SK-N-SH treated with all-trans-retinoic acid at 6 μM for 48 hours (cell line): ENCODE measurements around the gene SFMBT2.

Source experiments
- ATAC-seq: fragments of 200-7000 bp; cut with Tn5 transposase; 3 replicates; pipeline ENCODE4 v1.9.1; 2020; ENCODE audit warnings: mild to moderate bottlenecking, moderate library complexity
- ARNTL ChIP-seq: fragments of 450-650 bp; formaldehyde crosslinking; IDR thresholded peaks from 2 replicates; pipeline ENCODE4 v1.5.0; 2020; ENCODE audit warnings: low read depth, mild to moderate bottlenecking, moderate library complexity, borderline replicate concordance
- BACH2 ChIP-seq: fragments of 250-450 bp; sonication (Bioruptor Pico); IDR thresholded peaks from 2 replicates; pipeline ENCODE4 v1.9.0; 2021; ENCODE audit warnings: mild to moderate bottlenecking, borderline replicate concordance
- CSDC2 ChIP-seq: fragments of 250-450 bp; sonication (Bioruptor Pico); IDR thresholded peaks from 2 replicates; pipeline ENCODE4 v1.5.0; 2020; ENCODE audit warnings: mild to moderate bottlenecking, moderate library complexity
- CSRNP3 ChIP-seq: fragments of 250-450 bp; sonication (Bioruptor Pico); IDR thresholded peaks from 2 replicates; pipeline ENCODE4 v1.5.1; 2021; ENCODE audit warnings: mild to moderate bottlenecking, moderate library complexity
- ESRRG ChIP-seq: fragments of 250-450 bp; sonication (Bioruptor Pico); IDR thresholded peaks from 2 replicates; pipeline ENCODE4 v1.6.1; 2021; ENCODE audit warnings: mild to moderate bottlenecking
- GLIS3 ChIP-seq: fragments of 250-450 bp; sonication (Bioruptor Pico); IDR thresholded peaks from 2 replicates; pipeline ENCODE4 v1.5.0; 2020; ENCODE audit warnings: mild to moderate bottlenecking, moderate library complexity
- ISL1 ChIP-seq: fragments of 250-450 bp; sonication (Bioruptor Pico); IDR thresholded peaks from 2 replicates; pipeline ENCODE4 v2.1.2; 2022; ENCODE audit warnings: mild to moderate bottlenecking, moderate library complexity
- OSR1 ChIP-seq: fragments of 250-450 bp; sonication (Bioruptor Pico); IDR thresholded peaks from 2 replicates; pipeline ENCODE4 v1.8.0; 2022; ENCODE audit warnings: moderate library complexity, mild to moderate bottlenecking, inconsistent platforms
- PATZ1 ChIP-seq: fragments of 250-450 bp; sonication (Bioruptor Pico); IDR thresholded peaks from 2 replicates; pipeline ENCODE4 v1.8.0; 2020; ENCODE audit warnings: mild to moderate bottlenecking, moderate library complexity, borderline replicate concordance
- PPARA ChIP-seq: fragments of 250-450 bp; sonication (Bioruptor Pico); IDR thresholded peaks from 2 replicates; pipeline ENCODE4 v1.5.0; 2020; ENCODE audit warnings: mild to moderate bottlenecking, borderline replicate concordance
- RARB ChIP-seq: fragments of 250-450 bp; sonication (Bioruptor Pico); IDR thresholded peaks from 2 replicates; pipeline ENCODE4 v1.8.0; 2021; ENCODE audit warnings: mild to moderate bottlenecking, moderate library complexity
- SNAI2 ChIP-seq: fragments of 250-450 bp; sonication (Bioruptor Pico); IDR thresholded peaks from 2 replicates; pipeline ENCODE4 v1.5.0; 2020; ENCODE audit warnings: mild to moderate bottlenecking, moderate library complexity
- TCF4 ChIP-seq: fragments of 250-450 bp; sonication (Bioruptor Pico); IDR thresholded peaks from 2 replicates; pipeline ENCODE4 v1.8.0; 2021; ENCODE audit warnings: mild to moderate bottlenecking, moderate library complexity, borderline replicate concordance
- TOX ChIP-seq: fragments of 250-450 bp; sonication (Bioruptor Pico); IDR thresholded peaks from 2 replicates; pipeline ENCODE4 v1.8.0; 2021; ENCODE audit warnings: mild to moderate bottlenecking, moderate library complexity, borderline replicate concordance
- TSHZ2 ChIP-seq: fragments of 250-450 bp; sonication (Bioruptor Pico); IDR thresholded peaks from 2 replicates; pipeline ENCODE4 v1.5.0; 2020; ENCODE audit warnings: mild to moderate bottlenecking, moderate library complexity
- ZC3H10 ChIP-seq: fragments of 250-450 bp; sonication (Bioruptor Pico); IDR thresholded peaks from 2 replicates; pipeline ENCODE4 v1.5.1; 2021; ENCODE audit warnings: mild to moderate bottlenecking, moderate library complexity
- ZFP3 ChIP-seq: fragments of 250-450 bp; sonication (Bioruptor Pico); IDR thresholded peaks from 2 replicates; pipeline ENCODE4 v1.5.0; 2020; ENCODE audit warnings: mild to moderate bottlenecking, moderate library complexity
- ZFP30 ChIP-seq: fragments of 450-650 bp; formaldehyde crosslinking; IDR thresholded peaks from 2 replicates; pipeline ENCODE4 v1.5.0; 2022; ENCODE audit warnings: mild to moderate bottlenecking, moderate library complexity
- ZNF565 ChIP-seq: fragments of 450-650 bp; formaldehyde crosslinking; conservative IDR thresholded peaks from 2 replicates; pipeline ENCODE4 v1.5.0; 2020; ENCODE audit warnings: low read depth, mild to moderate bottlenecking, moderate library complexity
- ZNF70 ChIP-seq: fragments of 450-650 bp; formaldehyde crosslinking; IDR thresholded peaks from 2 replicates; pipeline ENCODE4 v1.5.0; 2020; ENCODE audit warnings: mild to moderate bottlenecking, moderate library complexity
- ZNF8 ChIP-seq: fragments of 450-650 bp; formaldehyde crosslinking; IDR thresholded peaks from 2 replicates; pipeline ENCODE4 v1.5.0; 2020; ENCODE audit warnings: mild to moderate bottlenecking, moderate library complexity
- TF ChIP-seq, protein P1 (sequence below): fragments of 250-450 bp; sonication (Bioruptor Pico); IDR thresholded peaks from 2 replicates; pipeline ENCODE4 v1.5.1; 2020; ENCODE audit warnings: low read depth, mild to moderate bottlenecking, moderate library complexity

SFMBT2 gene

DNA sequence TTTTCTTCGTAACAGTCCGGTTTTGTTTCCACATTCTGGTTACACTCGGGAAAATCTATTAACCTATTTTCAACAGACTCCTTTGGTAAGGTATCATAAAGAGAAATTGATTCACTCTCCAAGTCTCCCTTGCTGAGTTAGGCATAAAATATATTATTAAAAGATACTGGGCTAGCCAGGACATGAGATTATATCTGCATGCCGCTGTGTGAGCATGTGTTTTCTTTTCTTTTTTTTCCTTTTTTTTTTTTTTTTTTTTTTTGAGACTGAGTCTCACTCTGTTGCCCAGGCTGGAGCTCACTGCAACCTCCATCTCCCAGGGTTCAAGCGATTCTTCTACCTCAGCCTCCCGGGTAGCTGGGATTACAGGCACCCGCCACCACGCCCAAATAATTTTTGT is 23.0 kb upstream of the SFMBT2 start:
- ATAC-seq, result no peak
- TF ChIP-seq TCF4 (CRISPR knock-in tag), result no peak
- no peak for TF ChIP-seq BACH2 (CRISPR knock-in tag)
- TF ChIP-seq ISL1 (CRISPR knock-in tag), result no peak
- TF ChIP-seq ESRRG, result no peak
- no peak for TF ChIP-seq ARNTL (CRISPR knock-in tag)

DNA sequence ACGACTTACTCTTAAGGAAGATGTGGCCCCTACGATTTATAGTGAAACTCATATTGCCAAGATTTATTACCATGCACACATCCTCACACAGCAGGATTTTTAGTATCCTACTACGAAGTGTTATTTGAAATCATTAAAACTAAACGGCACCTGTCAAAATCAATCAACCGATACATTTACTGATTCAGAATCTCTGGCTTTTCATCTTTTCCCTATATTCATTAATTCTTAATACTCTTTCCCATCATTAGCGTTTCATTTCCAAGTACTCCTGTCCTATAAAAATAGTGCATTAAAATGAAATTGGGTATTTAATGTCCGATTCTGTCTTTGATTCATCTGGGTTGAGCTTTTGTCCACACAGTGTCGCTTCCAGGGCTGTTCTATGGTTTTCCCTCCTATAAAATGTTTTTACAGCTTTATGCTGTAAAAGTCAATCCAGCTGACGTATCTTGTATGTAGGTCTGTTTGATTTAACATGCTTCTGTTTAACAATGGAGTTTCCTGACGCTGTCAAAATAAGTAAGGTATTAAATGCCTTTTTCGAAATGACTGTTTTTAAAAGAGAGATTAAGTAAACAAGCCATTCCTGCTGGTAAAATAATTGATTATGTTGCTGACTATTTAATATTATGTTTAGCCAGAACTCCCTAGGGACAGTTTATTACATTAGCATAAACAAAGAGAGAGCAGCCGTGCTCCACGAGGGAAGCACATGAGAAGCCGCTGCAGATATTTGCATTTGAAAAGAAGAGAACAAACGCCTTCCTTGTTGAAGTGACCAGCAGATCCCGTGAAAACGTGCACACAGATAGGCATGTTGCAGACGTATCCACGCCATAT is 22.3 kb upstream of the SFMBT2 start:
- TF ChIP-seq, protein P1, sequence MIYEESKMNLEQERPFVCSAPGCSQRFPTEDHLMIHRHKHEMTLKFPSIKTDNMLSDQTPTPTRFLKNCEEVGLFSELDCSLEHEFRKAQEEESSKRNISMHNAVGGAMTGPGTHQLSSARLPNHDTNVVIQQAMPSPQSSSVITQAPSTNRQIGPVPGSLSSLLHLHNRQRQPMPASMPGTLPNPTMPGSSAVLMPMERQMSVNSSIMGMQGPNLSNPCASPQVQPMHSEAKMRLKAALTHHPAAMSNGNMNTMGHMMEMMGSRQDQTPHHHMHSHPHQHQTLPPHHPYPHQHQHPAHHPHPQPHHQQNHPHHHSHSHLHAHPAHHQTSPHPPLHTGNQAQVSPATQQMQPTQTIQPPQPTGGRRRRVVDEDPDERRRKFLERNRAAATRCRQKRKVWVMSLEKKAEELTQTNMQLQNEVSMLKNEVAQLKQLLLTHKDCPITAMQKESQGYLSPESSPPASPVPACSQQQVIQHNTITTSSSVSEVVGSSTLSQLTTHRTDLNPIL (CRISPR knock-in tag), result no peak
- no peak for TF ChIP-seq CSRNP3 (CRISPR knock-in tag)
- no peak for TF ChIP-seq ARNTL (CRISPR knock-in tag)
- no peak; the same call in 1 of the 2 replicates for TF ChIP-seq TCF4 (CRISPR knock-in tag)
- no peak for TF ChIP-seq SNAI2 (CRISPR knock-in tag)
- no peak for TF ChIP-seq PATZ1 (CRISPR knock-in tag)
- TF ChIP-seq ISL1 (CRISPR knock-in tag), result no peak
- no peak for TF ChIP-seq ZNF8 (CRISPR knock-in tag)
- no peak for TF ChIP-seq PPARA (CRISPR knock-in tag)
- TF ChIP-seq CSDC2, result no peak
- no peak for TF ChIP-seq ZNF565 (CRISPR knock-in tag)
- ATAC-seq, result no peak

GRCh38 chr10:7428673-7429350 is 18.0 kb upstream of the SFMBT2 start:
- no peak for ATAC-seq
- TF ChIP-seq ISL1 (CRISPR knock-in tag) (no peak), ZNF70 (CRISPR knock-in tag) (no peak)
- TF ChIP-seq, all 23 proteins: peak for 0

DNA sequence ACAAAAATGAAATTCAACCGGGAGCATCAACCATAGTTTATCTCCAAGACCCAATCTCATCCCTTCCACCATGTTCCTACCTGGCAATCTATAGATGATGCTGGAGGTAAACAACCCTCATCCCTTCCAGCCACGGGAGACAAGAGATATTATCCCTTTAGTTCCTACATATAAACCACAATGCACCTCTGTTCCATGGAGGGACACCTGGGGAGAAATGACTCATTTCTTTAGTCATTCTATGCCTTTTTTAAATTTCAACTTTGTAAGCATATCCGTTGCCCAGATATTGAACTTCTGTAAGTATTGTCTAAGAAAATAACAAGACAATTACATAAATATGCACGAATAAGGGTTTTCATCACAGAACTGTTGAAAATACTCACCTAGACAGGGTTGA is 15.5 kb upstream of the SFMBT2 start:
- ATAC-seq, result no peak
- TF ChIP-seq RARB (CRISPR knock-in tag) (no peak), OSR1 (no peak), ARNTL (CRISPR knock-in tag) (no peak), ZFP30 (CRISPR knock-in tag) (no peak), SNAI2 (CRISPR knock-in tag) (no peak), PPARA (CRISPR knock-in tag) (no peak), CSDC2 (no peak), ESRRG (no peak)

DNA sequence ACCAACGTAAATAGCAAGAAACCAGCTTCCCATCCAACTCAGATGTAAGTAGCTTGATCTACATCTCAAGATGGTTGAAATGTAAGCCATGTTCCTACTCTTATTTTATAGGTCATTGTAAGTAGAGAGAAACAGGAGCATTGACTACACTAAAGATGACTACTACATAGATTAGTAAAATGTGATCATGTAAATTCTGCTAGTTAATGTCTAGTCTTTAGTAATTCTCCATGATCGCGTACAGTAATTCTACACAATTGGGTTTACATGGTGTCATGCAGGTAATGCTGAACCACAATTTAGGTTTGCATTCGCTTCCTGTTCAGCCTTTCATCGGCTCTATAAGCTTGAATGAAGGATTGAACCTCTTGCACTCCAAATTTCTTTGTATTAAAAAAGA is 14.9 kb upstream of the SFMBT2 start:
- ATAC-seq, result no peak
- TF ChIP-seq TOX (CRISPR knock-in tag), result no peak
- TF ChIP-seq ZC3H10 (CRISPR knock-in tag), result no peak
- no peak for TF ChIP-seq ESRRG
- TF ChIP-seq RARB (CRISPR knock-in tag), result no peak
- no peak for TF ChIP-seq TCF4 (CRISPR knock-in tag)
- TF ChIP-seq BACH2 (CRISPR knock-in tag), result no peak
- no peak for TF ChIP-seq ZNF8 (CRISPR knock-in tag)
- no peak for TF ChIP-seq GLIS3 (CRISPR knock-in tag)
- TF ChIP-seq, protein P1 (CRISPR knock-in tag), result no peak
- TF ChIP-seq TSHZ2 (CRISPR knock-in tag), result no peak
- no peak for TF ChIP-seq ZFP3 (CRISPR knock-in tag)
- no peak for TF ChIP-seq PATZ1 (CRISPR knock-in tag)
- no peak for TF ChIP-seq ARNTL (CRISPR knock-in tag)
